Femur (tissue), 1 donor: ENCODE measurements around the gene APCDD1.
"Not testable (repeated sequence)": the region's sequence is repeated elsewhere in the genome, so short reads cannot be mapped to it uniquely, and the experiment has no call there.

Experiments used
- DNase-seq: peaks from one replicate; pipeline ENCODE4 v3.0.0-alpha.2; 2017

Gene APCDD1

DNA sequence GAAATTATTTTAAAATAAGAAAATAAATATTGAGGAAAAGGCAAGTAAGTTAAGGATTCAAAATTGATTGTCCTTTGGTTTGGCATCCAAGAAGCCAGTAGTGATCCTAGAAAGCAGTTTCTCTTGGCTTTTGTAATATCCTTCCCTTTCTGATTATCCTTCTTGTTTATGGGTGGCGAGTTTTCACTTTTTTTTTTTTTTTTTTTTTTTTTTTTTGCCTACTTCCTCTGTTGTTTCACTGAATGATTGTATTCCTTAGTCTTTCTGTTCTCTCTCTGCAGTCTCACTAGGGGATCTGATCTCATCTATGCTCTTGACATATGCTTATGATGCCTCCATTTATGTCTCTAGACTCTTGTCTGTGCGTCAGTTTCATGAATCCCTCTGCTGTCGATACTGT is 75.6 kb downstream of the APCDD1 start:
- no peak for DNase-seq

DNA sequence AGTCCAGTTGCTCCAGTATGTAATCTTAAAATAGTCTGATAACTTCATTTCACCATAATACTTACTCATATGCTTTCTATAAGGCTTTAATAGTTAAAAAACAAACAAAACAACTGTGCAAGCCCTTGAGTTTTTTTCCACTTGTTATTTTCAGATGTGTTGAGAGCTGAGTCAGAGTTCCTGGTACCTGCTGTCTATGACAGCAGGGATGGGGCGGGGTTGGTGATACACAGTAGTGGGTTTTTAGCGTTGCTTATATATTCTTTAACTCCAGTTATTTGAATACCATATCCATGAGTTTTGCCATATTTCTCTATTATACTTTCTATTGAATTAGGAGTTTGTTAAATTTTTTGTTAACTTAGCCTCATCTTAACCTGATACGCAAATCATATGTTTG is 76.4 kb downstream of the APCDD1 start:
- DNase-seq, result no peak

DNA sequence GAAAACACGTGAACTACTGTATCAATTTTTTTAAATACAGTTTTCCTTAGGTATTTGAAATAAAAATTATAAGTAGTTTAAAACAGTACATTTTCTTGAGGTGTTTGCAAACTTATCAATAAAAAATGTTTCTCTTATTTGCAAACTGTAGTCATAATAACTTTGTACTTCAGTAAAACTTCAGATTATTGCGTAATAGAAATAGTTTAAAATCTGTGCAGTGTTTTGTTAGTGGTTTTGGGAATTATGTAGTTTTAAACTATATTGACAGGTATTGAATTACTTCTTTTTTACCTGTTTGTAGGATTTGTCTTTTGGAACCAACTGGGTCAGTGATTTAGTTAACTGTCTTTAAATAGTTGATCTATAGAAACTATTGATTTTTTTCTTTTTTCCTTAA is 78.7 kb downstream of the APCDD1 start:
- no peak for DNase-seq

DNA sequence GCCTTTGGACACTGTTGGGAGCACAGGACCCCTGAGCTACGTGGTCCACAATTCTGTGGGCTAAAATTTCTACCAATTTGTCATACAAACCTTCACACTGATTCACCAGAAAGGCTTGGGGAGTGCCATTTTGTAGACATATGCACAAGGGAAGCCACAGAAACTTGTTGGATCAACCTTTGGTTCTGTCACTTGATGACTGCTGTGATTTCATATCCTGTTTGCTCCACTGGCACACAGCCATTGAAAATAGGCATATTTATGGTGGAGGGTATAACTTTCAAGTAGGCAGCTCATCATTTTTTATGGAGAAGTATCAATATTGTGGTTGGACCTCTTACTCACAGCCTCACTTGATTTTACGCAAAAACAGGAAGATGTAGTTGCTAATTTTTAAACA is 81.8 kb downstream of the APCDD1 start:
- no peak for DNase-seq

DNA sequence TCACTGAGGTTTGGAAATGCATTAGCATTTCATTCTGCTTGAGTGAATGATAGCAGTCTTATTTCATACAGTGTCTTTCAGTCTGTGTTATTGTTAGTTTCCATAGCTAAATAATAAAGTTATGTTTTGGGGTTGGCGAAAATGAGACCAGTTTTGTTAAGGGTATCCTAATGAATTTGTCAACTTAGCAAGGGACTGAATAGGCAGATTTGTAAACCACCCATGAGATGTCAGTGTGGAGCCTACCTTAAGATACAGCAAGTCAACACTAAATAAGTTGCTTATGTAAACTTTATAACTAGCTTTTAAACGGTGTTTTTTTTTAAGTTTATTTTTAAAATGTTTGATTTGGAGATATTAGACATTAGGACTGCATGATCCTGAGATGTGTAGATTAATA is 83.3 kb downstream of the APCDD1 start:
- DNase-seq, result no peak

DNA sequence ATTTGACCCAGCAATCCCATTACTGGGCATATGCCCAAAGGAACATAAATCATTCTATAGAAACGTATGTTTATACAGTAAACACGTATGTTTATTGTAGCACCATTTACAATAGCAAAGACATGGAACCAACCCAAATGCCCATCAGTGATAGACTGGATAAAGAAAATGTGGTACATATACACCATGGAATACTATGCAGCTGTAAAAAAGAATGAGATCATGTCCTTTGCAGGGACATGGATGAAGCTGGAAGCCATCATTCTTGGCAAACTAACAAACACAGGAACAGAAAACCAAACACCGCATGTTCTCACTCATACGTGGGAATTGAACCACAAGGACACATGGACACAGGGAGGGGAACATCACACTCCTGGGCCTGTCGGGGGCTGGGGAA is 84.7 kb downstream of the APCDD1 start:
- not testable (repeated sequence) for DNase-seq
